IMR-90 (cell line): ENCODE data around the gene TFEB. TPM values are rescaled to one million over a fixed set of nuclear protein-coding genes. Genes with fewer than 3 reads are reported as not detected.

Experiments used
- ATAC-seq: fragments of 200-7000 bp; cut with Tn5 transposase; 2 replicates; pipeline ENCODE4 v1.9.1; 2020; ENCODE audit warnings: low read depth, mild to moderate bottlenecking, moderate library complexity
- BruUV-seq: library from RNA; stranded (reverse); fragments of 400-500 nt; replicated peaks from 2 replicates; lab custom pipeline; 2021; lab: Mats Ljungman, UMichigan
- CTCF ChIA-PET: fragments of 300-600 bp; formaldehyde crosslinking; extraction: SDS; loops from one replicate; lab custom pipeline; 2021; ENCODE audit warnings: antibody characterized with exemption; lab: Yijun Ruan, JAX
- POLR2A ChIA-PET: fragments of 300-600 bp; sonication (Branson Sonifier 250); formaldehyde crosslinking; loops from one replicate; lab custom pipeline; 2022; ENCODE audit warnings: antibody characterized with exemption; ENCODE audit not compliant: unreplicated experiment; lab: Charles Lee
- DNase-seq: peaks from one replicate; pipeline ENCODE4 v3.0.0; 2013
- H2AFZ ChIP-seq: replicated peaks from 2 replicates; pipeline ENCODE3; 2013; ENCODE audit warnings: low read length, mild to moderate bottlenecking; ENCODE audit not compliant: poor library complexity
- H2AK5ac ChIP-seq: 2 replicates; pipeline ENCODE4 v1.6.1; 2013; ENCODE audit warnings: low read depth, low read length, inconsistent platforms
- H2AK9ac ChIP-seq: replicated peaks from 2 replicates; pipeline ENCODE3; 2013; ENCODE audit warnings: mild to moderate bottlenecking, low read depth, low read length, moderate library complexity; ENCODE audit not compliant: poor library complexity
- H2BK120ac ChIP-seq: 2 replicates; pipeline ENCODE4 v1.6.1; 2013; ENCODE audit warnings: low read depth, low read length, inconsistent platforms
- H2BK15ac ChIP-seq: 3 replicates; pipeline ENCODE4 v1.6.1; 2013; ENCODE audit warnings: low read depth, low read length, inconsistent platforms
- H2BK20ac ChIP-seq: 2 replicates; pipeline ENCODE4 v1.6.1; 2013; ENCODE audit warnings: low read depth, mild to moderate bottlenecking, inconsistent platforms, low read length, moderate library complexity
- H2BK5ac ChIP-seq: 2 replicates; pipeline ENCODE4 v1.6.1; 2013; ENCODE audit warnings: mild to moderate bottlenecking, low read depth, low read length, inconsistent platforms; ENCODE audit not compliant: poor library complexity, severe bottlenecking
- H3K14ac ChIP-seq: replicated peaks from 2 replicates; pipeline ENCODE4 v1.6.1; 2013; ENCODE audit warnings: low read depth, low read length, inconsistent platforms
- H3K18ac ChIP-seq: 2 replicates; pipeline ENCODE4 v1.6.1; 2013; ENCODE audit warnings: low read depth, low read length, control low read depth
- H3K23ac ChIP-seq: 2 replicates; pipeline ENCODE4 v1.6.1; 2013; ENCODE audit warnings: low read depth, low read length, inconsistent platforms
- H3K27ac ChIP-seq: 2 replicates; pipeline ENCODE4 v1.5.1; 2013; ENCODE audit warnings: mild to moderate bottlenecking, control low read depth, low read length; ENCODE audit not compliant: insufficient read depth
- H3K27me3 ChIP-seq: 2 replicates; pipeline ENCODE4 v1.6.1; 2013; ENCODE audit warnings: low read length; ENCODE audit not compliant: control insufficient read depth, insufficient read depth
- H3K36me3 ChIP-seq: 2 replicates; pipeline ENCODE4 v1.6.1; 2013; ENCODE audit warnings: low read length, mixed read lengths; ENCODE audit not compliant: control insufficient read depth, insufficient read depth
- H3K4ac ChIP-seq: 2 replicates; pipeline ENCODE4 v1.6.1; 2013; ENCODE audit warnings: low read depth, low read length, inconsistent platforms
- H3K4me1 ChIP-seq: 2 replicates; pipeline ENCODE4 v1.6.1; 2013; ENCODE audit warnings: low read length, mixed read lengths; ENCODE audit not compliant: control insufficient read depth, insufficient read depth
- H3K4me2 ChIP-seq: 2 replicates; pipeline ENCODE4 v1.6.1; 2013; ENCODE audit warnings: low read depth, mild to moderate bottlenecking, control low read depth, low read length, moderate library complexity
- H3K4me3 ChIP-seq: 2 replicates; pipeline ENCODE4 v1.5.1; 2013; ENCODE audit warnings: low read depth, mild to moderate bottlenecking, control low read depth, low read length, moderate library complexity; ENCODE audit not compliant: insufficient read depth
- H3K56ac ChIP-seq: 2 replicates; pipeline ENCODE4 v1.6.1; 2013; ENCODE audit warnings: low read length, inconsistent platforms; ENCODE audit not compliant: insufficient read depth; ENCODE audit errors: extremely low read depth
- H3K79me1 ChIP-seq, 2 experiments: 2 replicates each; pipeline ENCODE4 v1.6.1; 2013; ENCODE audit warnings: low read length in 2 of 2, inconsistent platforms in 1 of 2, low read depth in 1 of 2
- H3K9ac ChIP-seq: 2 replicates; pipeline ENCODE4 v1.6.1; 2013; ENCODE audit warnings: low read depth, low read length, control low read depth
- H3K9me1 ChIP-seq: 2 replicates; pipeline ENCODE4 v1.6.1; 2013; ENCODE audit warnings: low read length, inconsistent platforms; ENCODE audit not compliant: insufficient read depth
- H3K9me3 ChIP-seq: 2 replicates; pipeline ENCODE4 v1.6.1; 2013; ENCODE audit warnings: low read length; ENCODE audit not compliant: control insufficient read depth, insufficient read depth
- H4K20me1 ChIP-seq: 2 replicates; pipeline ENCODE4 v1.6.1; 2013; ENCODE audit warnings: low read length, inconsistent platforms; ENCODE audit not compliant: insufficient read depth
- H4K5ac ChIP-seq: 2 replicates; pipeline ENCODE4 v1.6.1; 2013; ENCODE audit warnings: mild to moderate bottlenecking, low read depth, low read length, control low read depth
- H4K8ac ChIP-seq, 2 experiments: 2 replicates each; pipeline ENCODE4 v1.6.1; 2013; ENCODE audit warnings: low read depth in 2 of 2, low read length in 2 of 2, control low read depth in 1 of 2, inconsistent platforms in 1 of 2
- H4K91ac ChIP-seq: 2 replicates; pipeline ENCODE4 v1.6.1; 2013; ENCODE audit warnings: low read depth, low read length, inconsistent platforms; ENCODE audit not compliant: insufficient read depth
- MAFK ChIP-seq: IDR thresholded peaks from 2 replicates; pipeline ENCODE4 v1.6.1; 2012; ENCODE audit warnings: low read depth, low read length, improper control_type of control experiment
- RFX5 ChIP-seq: IDR thresholded peaks from 2 replicates; pipeline ENCODE4 v1.8.0; 2012; ENCODE audit warnings: low read depth, mild to moderate bottlenecking, low read length, moderate library complexity
- WGBS, 2 experiments: methylation state at CpG; one replicate each; pipeline versions ENCODE4 v1.1.5 to v1.1.7; 2013; ENCODE audit warnings: missing lambda C conversion rate in 2 of 2; ENCODE audit not compliant: insufficient read length in 1 of 2; ENCODE audit errors: extremely low coverage in 2 of 2; 5-methylcytosine and 5-hydroxymethylcytosine counted together
- dilution Hi-C: fragments of 300-500 bp; cut with HindIII; formaldehyde crosslinking; loops from one replicate; pipeline ENCODE4 v1.14.3; 2018; ENCODE audit warnings: low sequenced_read_pairs; ENCODE audit not compliant: unreplicated experiment
- in situ Hi-C: fragments of 300-500 bp; cut with MboI; formaldehyde crosslinking; loops from 3 replicates; pipeline ENCODE4 v1.14.3; 2019; ENCODE audit warnings: low sequenced_read_pairs, inconsistent platforms, mixed read lengths
- intact Hi-C: fragments of 100-400 bp; cut with micrococcal nuclease; formaldehyde crosslinking; loops from 2 replicates; pipeline ENCODE4 v1.10.0; 2022
- polyA plus RNA-seq, 3 experiments: library from polyadenylated mRNA; depleted of rRNA; stranded (reverse); fragments of >200 nt; gene quantifications; 2 replicates each; pipeline ENCODE4 v1.2.3, GENCODE V29; 2012; ENCODE audit warnings: low replicate concordance in 1 of 3
- total RNA-seq: library from RNA; depleted of rRNA; stranded (reverse); fragments of >200 nt; gene quantifications from 2 replicates; pipeline ENCODE4 v1.2.3, GENCODE V29; 2012

TFEB gene
- total and polyA plus RNA-seq, 2 of the 4 experiments (the other 2 are of a cell fraction) = 4.5 to 4.9 TPM

GRCh38 chr6:41768545-41769308, 33.3 kb upstream of the TFEB start:
- no peak for TF ChIP-seq MAFK
- no peak for TF ChIP-seq RFX5
- H2AFZ ChIP-seq = no peak overlapping the region
- BruUV-seq = no TSS peak
- no peak overlapping the region for H2BK120ac ChIP-seq
- H3K9me3 ChIP-seq = no peaks in the 10 kb centered on the region
- H4K8ac ChIP-seq = no peak overlapping the region
- no peak overlapping the region for H3K27ac ChIP-seq
- dilution Hi-C loops = no loop called here
- no peak for ATAC-seq
- CTCF ChIA-PET = interaction anchor here (0.6 kb wide), 1 partner anchor 29 kb away, joined by 3 read pairs; no protein-coding TSS in a partner anchor
- 69% methylated on average over 2 of the region's 10 CpGs; no CpG with 5 or more reads in 1 of the 2 experiments for WGBS, 2 experiments
- H3K23ac ChIP-seq = no peak overlapping the region
- no peak overlapping the region for H4K5ac ChIP-seq
- H3K4me2 ChIP-seq = no peak overlapping the region
- H3K36me3 ChIP-seq = peaks cover 26% of the 10 kb centered on the region
- no peak overlapping the region for H2AK9ac ChIP-seq
- H3K4me1 ChIP-seq = peaks cover 5% of the 10 kb centered on the region; the same call in 1 of the 2 replicates
- H3K4me3 ChIP-seq = no peak overlapping the region
- no peaks in the 10 kb centered on the region for H3K27me3 ChIP-seq
- H3K4ac ChIP-seq = no peak overlapping the region
- in situ Hi-C loops = no loop called here
- H3K9ac ChIP-seq = no peak overlapping the region
- H3K14ac ChIP-seq = no peak overlapping the region
- H4K91ac ChIP-seq = no peak overlapping the region
- H3K79me1 ChIP-seq = no peaks in the 10 kb centered on the region
- no peaks in the 10 kb centered on the region for H3K9me1 ChIP-seq
- POLR2A ChIA-PET = no interaction called here
- H3K18ac ChIP-seq = no peak overlapping the region
- no peak for DNase-seq
- no peak overlapping the region for H3K56ac ChIP-seq
- H2BK20ac ChIP-seq = no peak overlapping the region
- H2BK5ac ChIP-seq = no peak overlapping the region
- intact Hi-C loops = no loop called here
- no peak overlapping the region for H2AK5ac ChIP-seq
- H2BK15ac ChIP-seq = no peak overlapping the region
- no peaks in the 10 kb centered on the region for H4K20me1 ChIP-seq
